ENCODE data around the gene NR2C2AP.

NR2C2AP gene

GRCh38 chr19:19214159-19214490 is 10.9 kb upstream of the NR2C2AP start:
- no peak for DNase-seq

- no peak for DNase-seq
These were observed 10.4 kb upstream of the NR2C2AP start for GRCh38 chr19:19213426-19214158.

GRCh38 chr19:19212916-19213315 is 9.7 kb upstream of the NR2C2AP start:
- no peak for DNase-seq

- no peak for DNase-seq
These were observed 8.5 kb upstream of the NR2C2AP start, which contains the start of gene NCAN for GRCh38 chr19:19211499-19212420. TSS of gene NCAN (plus strand) at chr19:19211958. CDS start at chr19:19216954, 4,996 bp downstream.

GRCh38 chr19:19209372-19209771 is 6.2 kb upstream of the NR2C2AP start:
- DNase-seq, result no peak

GRCh38 chr19:19207637-19208572 is 4.7 kb upstream of the NR2C2AP start:
- no peak for DNase-seq

- no peak for DNase-seq
These were observed 3.7 kb upstream of the NR2C2AP start for GRCh38 chr19:19206938-19207337.

GRCh38 chr19:19205416-19206410 is 2.5 kb upstream of the NR2C2AP start:
- no peak for DNase-seq

- DNase-seq, result no peak
These were observed 967 bp upstream of the NR2C2AP start for GRCh38 chr19:19204181-19204580.

GRCh38 chr19:19202707-19203011 is 555 bp downstream of the NR2C2AP start:
- DNase-seq, result no peak

- DNase-seq, result no peak
These were observed 1.2 kb downstream of the NR2C2AP start for GRCh38 chr19:19201697-19202630.

GRCh38 chr19:19193926-19194325 is 9.3 kb downstream of the NR2C2AP start:
- DNase-seq, result no peak

GRCh38 chr19:19192910-19193423 is 10.2 kb downstream of the NR2C2AP start:
- no peak for DNase-seq

GRCh38 chr19:19192078-19192882 is 10.9 kb downstream of the NR2C2AP start, which contains the start of the genes BORCS8 and RFXANK:
TSS of gene BORCS8 (minus strand) at chr19:19192152. CDS start at chr19:19192117, 35 bp downstream.
TSS of gene RFXANK (plus strand) at chr19:19192258. CDS start at chr19:19193947, 1,689 bp downstream.
- peak; percentile 100 for DNase-seq

GRCh38 chr19:19191768-19192077 is 11.5 kb downstream of the NR2C2AP start:
- no peak for DNase-seq

GRCh38 chr19:19186742-19187141 is 16.5 kb downstream of the NR2C2AP start:
- DNase-seq, result no peak

- DNase-seq, result peak; percentile 55
These were observed 17.1 kb downstream of the NR2C2AP start for GRCh38 chr19:19185853-19186740.

GRCh38 chr19:19181488-19181998 is 21.7 kb downstream of the NR2C2AP start:
- no peak for DNase-seq

Measured in EL (cell line).